HG02870 (cell line): Measurements from ENCODE around the gene TLN1.

Experiments
- ATAC-seq: cut with Tn5 transposase; IDR thresholded peaks from one replicate; pipeline ENCODE4 v1.9.1; 2021; ENCODE audit warnings: mild to moderate bottlenecking, moderate library complexity; ENCODE audit not compliant: unreplicated experiment

The TLN1 gene

DNA sequence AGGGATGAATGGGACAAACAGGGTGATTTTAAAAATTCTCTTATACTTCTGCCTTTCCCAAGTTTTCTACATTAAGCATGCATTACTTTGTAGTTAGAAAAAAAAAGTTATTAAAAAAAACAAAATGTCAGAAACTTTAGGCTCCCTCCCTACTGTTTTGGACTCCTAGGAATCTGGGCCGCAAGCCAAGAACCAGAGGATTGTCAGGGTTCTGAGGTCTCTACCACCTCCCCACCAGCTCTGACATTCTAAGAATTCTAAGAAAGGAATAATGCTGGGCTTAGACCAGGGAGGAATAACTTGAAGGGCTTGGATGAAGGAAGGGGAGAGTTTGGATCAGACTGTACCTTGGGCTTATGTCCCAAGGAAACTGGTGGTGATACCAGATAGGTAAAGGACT is 66.0 kb downstream of the TLN1 start:
- ATAC-seq, result no peak

DNA sequence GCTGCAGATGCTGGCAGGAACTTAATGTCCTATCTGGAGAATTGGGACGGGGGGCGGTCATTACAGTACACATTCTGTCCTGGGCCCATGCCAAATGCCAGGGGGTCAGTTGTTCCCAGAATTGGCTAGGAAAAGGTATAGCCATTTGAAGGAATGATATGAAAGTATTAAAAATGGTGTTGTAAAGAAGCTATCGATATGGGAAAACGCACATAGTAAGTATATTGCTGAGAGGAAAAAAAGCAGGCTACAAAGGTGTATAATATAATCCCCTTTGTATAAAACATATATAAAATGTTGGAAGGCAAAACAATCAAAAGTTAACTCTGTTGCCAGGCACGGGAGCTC is 66.5 kb downstream of the TLN1 start:
- no peak for ATAC-seq

DNA sequence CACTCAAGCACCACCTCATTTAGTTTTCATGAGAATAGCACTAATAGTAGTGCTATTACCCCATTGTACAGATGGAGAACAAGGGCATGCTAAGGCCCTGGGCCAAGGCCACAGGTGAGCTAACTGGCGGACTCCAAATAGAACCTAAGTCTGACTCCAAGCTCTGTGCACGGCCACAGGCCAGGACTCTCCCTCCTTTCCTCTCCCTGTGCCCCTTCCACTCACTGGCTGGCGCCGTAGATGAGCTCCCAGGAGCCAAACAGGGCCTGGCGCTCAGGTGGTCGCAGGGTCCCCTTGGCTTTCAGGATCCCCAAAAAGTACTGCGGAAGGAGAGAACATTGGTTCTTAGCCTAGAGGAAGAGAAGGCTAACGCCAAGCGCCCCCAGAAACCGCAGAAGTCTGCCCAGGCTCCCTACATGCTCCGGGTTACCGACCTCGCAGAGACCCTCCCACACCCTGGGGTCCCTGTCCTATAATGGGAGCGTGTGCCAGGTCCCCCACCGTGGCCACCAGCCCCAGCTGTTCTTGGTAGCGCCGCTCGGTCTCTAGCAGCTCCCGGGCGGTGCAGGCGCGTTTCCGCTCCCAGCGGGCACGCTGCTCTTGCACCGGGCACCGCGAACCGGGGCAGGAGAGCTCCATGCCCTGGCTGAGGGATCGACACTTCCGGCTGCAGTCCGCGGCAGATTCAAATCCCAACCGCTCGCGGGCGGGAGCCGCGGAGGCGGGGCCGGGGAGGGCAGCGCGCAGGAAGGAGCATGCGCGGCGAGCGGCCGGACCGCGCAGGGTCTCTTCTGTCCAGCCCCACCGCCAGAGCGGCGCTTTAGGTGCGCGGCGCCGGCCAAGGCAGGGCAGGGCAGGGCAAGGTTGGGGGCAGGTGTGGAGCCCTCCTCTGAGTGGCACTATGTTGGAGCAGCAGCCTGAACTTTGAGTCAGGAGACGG is 67.2 kb downstream of the TLN1 start, which contains the start of gene ARHGEF39:
Gene ARHGEF39 (minus strand): TSS at position 665 of the 940 bp plus-strand sequence. CDS start 26 bp downstream, at position 639.
- ATAC-seq, result peak; percentile 73

DNA sequence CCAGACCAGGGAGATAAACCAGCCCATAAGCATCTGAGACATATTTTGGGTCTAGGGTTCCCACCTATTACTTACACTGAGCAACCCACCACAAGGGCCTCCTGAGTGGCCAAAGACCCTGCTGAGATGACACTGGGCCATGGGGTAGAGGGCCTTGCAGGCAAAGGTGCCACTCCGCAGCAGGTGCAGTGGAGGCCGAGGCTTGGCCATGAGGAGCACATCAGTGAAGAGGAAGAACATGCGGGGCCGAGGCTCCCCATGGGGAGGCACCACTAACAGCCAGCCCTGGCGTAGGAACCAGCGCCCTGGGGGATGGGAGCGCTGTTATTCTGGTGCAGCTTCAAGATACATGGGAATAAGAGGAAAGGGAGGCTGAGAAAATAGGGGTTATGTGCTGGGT is 69.6 kb downstream of the TLN1 start:
- ATAC-seq, result no peak

DNA sequence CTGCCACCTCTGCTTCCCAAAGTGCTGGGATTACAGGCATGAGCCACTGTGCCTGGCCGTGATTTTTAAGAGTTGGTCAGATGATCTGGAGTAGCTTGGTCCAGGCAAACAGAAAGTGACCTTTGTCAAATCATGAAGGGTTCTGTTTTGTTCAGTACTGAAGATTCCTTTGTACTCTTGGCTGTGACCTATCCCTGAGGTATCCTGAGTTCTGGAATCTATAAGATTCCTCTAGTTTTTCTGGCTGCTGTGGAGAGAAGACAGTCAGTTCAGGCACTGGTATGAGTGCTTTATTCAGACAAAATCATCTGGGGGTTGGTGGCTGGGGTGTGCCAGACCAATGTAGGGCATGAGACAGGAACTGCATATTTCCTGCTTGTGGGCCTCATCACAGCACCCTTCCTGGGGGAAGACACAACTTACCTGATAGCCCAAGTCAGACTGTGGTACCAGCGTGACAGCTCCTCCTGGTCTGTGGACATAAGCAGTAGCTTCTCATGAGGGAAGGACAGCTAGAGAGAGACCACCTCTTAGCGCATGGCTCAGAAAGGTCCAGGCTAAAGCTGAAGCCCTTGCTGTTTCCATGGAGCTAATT is 70.1 kb downstream of the TLN1 start:
- ATAC-seq, result no peak

DNA sequence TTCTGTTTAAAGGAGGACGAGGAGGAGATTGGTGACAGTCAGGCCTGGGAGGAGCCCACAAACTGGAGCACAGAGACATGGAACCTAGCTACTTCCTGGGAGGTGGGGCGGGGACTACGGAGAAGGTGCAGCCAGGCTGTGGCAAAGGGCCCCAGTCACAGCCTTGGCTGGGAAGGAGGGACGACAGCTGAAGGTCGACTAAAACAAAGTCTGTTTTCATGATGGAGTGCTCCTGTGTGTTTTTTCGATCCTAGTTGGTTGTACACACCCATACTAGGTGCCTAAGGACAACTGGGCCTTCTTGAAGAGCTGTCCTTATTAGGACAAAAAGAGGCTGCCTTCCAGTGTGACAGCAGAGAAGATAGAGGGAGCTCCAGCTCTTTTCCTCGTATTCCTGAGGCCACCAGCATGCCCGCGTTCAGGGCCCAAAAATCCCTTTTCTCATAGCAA is 71.0 kb downstream of the TLN1 start:
- ATAC-seq, result no peak

DNA sequence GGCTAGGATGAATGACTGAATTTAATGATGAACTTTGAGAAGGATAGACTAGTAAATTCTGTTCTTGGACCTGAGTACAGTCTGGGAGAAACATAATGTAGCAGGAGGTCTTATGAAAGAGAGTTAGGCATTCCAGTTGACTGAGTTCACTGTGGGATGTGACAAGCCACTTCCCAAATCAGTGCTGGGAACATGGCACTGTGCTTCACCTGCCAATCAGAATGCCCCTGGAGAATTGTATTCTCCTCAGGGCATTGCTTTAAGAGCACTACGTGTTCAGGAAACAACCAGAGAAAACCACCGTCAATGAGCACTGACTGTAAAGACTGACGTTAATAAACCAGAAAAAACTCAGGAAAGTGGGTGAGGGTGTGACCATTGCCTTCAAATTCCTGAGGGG is 72.7 kb downstream of the TLN1 start:
- ATAC-seq, result no peak

DNA sequence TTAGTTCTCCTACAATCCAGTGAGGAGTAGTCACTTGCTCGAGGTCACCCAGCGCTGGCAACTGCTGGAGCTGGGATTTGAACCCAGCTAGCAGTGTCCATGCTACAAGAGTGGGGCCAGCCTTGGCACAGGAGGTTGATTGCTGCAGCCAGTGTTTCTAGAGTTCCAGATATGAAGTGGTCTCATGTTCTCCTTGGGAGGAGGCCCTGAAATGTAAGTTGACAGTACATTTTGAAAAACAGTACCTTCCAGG is 73.1 kb downstream of the TLN1 start:
- no peak for ATAC-seq

DNA sequence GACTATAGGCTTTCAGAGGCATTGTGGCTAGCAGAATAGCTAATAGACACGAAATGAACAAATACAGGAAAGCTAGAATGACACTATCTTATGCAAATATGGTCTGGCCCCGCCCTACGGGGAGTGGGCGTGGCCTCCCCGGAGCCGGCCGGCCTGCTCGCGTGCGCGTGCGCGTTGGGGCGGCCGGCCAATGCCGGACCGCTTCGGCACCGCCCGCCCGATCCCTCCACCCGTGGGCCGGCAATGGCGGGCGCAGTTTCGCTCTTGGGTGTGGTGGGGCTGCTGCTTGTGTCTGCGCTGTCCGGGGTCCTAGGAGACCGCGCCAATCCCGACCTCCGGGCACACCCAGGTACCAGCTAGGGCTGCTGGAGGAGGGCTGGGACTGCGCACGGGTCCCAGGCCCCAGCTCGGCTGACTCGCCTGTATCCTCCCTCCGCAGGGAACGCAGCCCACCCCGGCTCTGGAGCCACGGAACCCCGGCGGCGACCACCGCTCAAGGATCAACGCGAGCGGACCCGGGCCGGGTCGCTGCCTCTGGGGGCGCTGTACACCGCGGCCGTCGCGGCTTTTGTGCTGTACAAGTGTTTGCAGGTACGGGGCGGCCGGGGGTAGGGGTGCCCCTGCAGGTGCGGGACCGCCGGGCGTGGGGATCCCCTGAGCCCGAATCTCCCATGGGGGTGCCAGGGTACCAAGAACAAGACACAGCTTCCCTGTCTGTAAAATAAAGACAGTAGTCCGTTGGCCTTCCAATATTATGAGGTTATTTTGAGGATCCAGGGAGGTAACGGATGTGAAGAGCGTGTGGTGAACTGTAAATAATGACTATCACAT is 73.6 kb downstream of the TLN1 start, which contains the start of gene CCDC107:
Gene CCDC107 (plus strand): TSS at position 156 of the 831 bp plus-strand sequence. CDS start 88 bp downstream, at position 244.
- ATAC-seq, result peak; percentile 59

DNA sequence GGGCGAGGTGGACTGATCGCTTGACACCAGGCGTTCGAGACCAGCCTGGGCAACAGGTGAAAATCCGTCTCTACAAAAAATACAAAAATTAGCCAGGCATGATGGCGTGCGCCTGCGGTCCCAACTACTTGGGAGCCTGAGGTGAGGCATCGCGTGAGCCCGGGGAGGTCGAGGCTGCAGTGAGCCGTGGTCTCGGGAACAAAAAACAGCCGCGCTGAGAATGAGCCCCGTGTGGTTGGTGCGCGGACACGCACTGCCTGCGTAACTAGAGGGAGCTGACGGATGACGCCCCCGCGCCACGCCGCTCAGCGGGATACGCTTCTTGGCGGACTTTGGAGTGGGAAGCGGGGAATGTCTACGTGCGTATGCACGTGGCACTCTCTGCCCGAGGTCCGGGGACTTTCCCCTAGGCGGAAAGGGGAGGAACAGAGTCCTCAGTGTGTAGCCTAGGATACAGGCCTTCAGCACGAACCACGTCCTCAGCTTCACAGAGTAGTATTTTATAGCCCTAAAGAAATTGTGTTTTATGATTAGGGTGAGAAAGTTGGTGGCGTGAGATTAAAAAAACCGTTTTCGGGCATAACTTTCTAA is 74.4 kb downstream of the TLN1 start, which contains the start of gene RMRP:
Gene RMRP (minus strand): TSS at position 474 of the 591 bp plus-strand sequence.
- ATAC-seq, result peak; percentile 87

DNA sequence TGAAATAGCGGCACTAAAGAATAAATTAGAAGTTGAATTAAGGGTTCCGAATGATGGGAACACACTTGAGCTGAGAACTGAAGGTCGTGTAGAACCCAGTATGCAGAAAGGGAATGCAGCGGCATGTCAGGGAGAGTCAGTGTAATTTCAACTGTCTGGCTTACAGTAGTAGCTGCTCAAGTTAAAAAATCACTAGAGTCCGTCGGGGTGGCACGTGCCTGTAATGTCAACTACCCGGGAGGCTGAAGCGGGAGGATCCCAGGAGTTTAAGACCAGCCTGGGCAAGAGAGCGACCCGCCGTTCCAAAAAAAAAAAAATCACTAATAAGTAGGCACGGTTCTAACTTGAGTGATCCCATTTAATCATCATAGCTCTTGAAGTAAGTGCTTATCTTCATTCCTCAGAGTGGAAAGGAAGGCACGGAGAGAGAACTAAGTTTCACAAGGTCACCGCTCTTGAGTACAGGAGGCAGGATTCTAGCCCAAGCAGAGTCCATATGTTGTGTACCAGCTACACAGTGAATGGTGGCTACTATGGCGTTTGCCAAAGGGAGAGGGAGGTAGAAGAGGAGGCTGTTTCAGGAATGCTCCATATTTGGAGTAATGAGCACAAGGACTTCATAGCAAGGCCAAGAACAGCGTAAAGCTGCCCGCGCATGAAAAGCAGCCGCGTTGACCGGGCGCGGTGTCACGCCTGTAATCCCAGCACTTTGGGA is 75.0 kb downstream of the TLN1 start:
- no peak for ATAC-seq

DNA sequence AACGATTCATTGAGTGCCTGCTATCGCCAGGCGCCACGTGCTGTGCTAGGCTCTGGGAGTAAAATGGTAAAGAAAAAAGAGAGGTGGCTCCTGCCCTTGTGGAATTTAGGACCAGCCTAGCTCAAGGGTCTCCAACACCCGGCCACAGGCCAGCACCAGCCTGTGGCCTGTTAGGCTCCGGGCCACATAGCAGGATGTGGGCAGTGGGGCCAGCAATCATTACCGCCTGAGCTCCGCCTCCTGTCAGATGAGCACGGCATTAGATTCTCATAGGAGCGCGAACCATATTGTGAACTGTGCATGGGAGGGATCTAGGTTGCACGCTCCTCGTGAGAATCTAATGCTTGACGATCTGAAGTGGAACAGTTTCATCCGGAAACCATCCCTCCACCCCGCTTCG is 75.6 kb downstream of the TLN1 start:
- no peak for ATAC-seq

DNA sequence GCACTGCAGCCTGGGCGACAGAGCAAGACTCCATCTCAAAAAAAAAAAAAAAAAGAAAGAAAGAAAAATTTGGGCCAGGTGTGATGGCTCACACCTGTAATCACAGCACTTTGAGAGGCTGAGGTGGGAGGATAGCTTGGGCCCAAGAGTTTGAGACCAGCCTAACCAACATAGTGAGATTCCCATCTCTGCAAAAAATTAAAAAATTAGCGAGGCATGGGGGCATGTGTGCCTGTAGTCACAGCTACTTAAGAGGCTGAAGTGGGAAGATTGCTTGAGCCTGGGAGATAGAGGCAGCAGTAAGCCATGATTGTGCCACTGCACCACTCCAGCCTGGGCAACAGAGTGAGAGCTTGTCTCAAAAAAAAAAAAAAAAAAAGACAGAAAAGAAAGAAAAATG is 78.4 kb downstream of the TLN1 start:
- no peak for ATAC-seq

DNA sequence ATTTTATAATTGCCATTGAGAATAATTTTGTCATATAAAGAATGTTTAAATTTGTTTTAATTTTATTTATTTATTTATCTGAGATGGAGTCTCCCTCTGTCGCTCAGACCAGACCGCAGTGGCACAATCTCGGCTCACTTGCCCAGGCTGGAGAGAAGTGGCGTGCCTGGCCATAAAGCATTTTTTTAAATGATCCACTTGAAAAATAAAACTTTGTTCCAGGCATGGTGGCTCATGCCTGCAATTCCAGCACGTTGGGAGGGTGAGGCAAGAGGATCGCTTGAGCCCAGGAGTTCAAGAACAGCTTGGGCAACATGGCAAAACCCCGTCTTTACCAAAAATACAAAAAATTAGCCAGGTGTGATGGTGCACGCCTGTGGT is 79.2 kb downstream of the TLN1 start:
- ATAC-seq, result no peak

DNA sequence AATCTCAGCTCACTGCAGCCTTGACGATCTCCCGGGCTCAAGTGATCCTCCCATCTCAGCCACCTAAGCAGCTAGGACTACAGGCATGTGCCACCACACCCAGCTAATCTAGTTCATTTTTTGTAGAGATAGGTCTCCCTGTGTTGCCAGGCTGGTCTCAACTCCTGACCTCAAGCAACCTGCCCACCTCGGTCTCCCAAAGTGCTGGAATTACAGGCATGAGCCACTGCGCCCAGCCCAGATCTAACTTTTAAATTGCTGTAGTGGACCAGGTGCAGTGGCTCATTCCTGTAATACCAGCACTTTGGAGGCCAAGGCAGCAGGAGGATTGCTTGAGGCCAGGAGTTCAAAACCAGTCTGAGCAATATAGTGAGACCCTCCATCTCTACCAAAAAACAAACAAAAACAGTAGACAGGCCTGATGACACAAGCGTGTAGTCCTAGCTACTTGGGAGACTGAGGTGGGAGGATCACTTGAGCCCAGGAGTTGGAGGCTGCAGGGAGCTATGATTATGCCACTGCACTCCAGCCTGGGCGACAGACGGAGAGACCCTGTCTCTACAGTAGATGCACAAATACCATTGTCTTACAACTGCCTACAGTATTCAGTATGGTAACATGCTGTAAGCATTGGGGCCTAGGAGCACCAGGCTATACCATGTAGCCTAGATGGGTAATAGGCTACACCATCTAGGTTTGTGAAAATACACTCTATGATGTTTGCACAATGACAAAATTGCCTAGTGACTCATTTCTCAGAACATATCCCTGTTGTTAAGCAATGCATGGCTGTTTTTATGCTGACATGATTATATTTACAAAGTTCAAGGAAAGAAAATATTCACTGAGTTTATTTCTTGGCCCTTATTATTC is 79.8 kb downstream of the TLN1 start:
- no peak for ATAC-seq

DNA sequence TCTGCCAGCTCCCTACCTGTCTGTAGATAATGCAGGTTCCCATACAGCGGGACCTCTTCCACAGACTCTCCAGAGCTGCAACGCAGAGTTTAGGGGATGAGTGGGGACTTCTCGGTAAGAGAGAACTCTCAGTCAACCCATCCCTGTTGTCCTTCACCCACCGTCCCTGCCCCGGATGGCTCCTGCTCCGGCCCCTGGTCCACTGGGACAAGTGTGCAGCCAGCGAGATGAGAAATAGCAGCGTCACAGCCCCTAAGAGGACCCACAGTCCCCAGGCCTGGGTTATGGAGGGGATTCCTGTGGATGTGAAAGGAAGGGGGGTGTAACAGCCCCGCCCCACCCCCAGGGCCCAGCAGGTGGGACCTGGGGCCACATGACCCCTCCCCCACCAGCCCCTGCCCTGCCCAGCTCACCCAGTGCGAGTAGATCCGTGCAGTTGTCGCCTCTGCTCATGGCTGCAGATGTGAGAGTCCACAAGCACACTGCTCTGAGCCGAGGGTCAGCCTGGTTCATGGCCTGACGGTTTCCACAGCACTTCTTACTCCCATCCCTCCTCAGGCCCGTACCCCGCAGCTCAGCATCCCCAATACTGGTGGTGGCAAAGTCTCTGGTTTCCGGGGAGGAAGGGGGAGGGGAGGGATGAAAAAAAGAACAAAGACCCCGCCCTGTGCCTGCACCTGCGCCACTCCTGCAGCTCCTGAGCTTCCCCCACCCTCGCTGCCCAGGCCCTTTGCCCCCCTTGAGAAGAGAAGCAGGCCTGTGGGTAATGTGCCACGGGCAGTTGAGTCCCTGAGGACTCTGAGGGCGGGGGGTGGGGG is 81.4 kb downstream of the TLN1 start, which contains the start of gene SIT1:
Gene SIT1 (minus strand): TSS at position 591 of the 818 bp plus-strand sequence. CDS start 78 bp downstream, at position 513.
- ATAC-seq, result no peak

DNA sequence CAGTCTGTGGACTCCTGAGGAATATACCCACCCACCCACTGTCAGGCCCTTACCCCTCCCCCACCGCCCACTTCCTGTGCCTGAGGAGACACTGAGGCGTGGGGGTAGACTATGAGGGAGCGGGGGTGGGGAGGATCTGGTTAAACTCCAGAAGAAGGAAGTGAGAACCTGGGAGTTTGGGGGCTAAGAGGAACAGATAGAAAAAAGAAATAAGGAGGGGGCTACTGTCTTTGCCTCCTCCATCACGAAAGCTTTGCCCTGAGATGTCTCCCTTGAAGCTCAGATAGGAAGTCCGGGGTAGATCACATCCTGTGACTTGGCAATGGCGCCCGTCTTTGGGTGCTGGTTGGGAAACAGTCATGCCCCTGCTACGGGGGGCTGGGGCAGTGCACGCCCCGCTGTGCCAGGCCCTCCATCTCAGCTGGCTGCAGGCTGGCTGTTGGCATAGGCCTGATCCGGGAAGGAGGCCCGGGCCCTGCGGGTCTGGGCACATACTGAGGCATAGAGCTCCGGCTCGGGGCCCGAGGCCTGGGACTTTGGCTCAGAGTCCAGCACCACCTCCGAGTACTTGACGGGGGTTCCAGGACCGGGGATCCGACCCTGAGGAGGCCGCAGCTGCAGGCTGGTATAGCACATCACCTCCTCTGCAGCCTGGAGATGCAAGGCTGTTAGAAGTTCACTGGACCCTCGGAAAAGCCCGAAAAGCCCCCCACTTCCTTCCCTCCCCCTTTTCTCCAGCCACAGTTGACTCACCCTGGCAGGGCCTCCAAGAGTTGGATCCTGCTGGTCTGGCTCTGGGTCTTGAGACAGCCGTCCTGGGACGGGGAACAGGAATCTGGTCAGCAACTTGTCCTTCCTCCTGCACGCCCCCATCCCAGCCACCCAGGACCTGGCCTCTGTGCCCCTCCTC is 82.3 kb downstream of the TLN1 start:
- ATAC-seq, result no peak
